Activated naive CD4-positive, alpha-beta T cell treated with anti-CD3 and anti-CD28 coated beads for 36 hours (primary cell): ENCODE results near the gene PPARA. TPM values are rescaled to one million over a fixed set of nuclear protein-coding genes. Genes with fewer than 3 reads are reported as not detected.

Experiments used
- CTCF ChIA-PET: fragments of 350-600 bp; sonication (Branson Sonifier 250); formaldehyde crosslinking; loops from one replicate; lab custom pipeline; 2021; ENCODE audit warnings: antibody characterized with exemption; lab: Charles Lee
- DNase-seq: peaks from one replicate; pipeline ENCODE4 v3.0.0-alpha.2; 2020
- H3K27ac Mint-ChIP-seq: one replicate; pipeline ENCODE4 v1.8.0; 2021; ENCODE audit warnings: mild to moderate bottlenecking, mixed read lengths
- H3K27me3 Mint-ChIP-seq: one replicate; pipeline ENCODE4 v1.8.0; 2021; ENCODE audit warnings: low read depth, mixed read lengths
- H3K36me3 Mint-ChIP-seq: one replicate; pipeline ENCODE4 v1.8.0; 2021; ENCODE audit warnings: low read depth, mixed read lengths
- H3K4me1 Mint-ChIP-seq: one replicate; pipeline ENCODE4 v1.8.0; 2021; ENCODE audit warnings: low read depth, mixed read lengths
- H3K4me3 Mint-ChIP-seq: one replicate; pipeline ENCODE4 v1.8.0; 2021; ENCODE audit warnings: mild to moderate bottlenecking, moderate library complexity, mixed read lengths
- H3K9me3 Mint-ChIP-seq: one replicate; pipeline ENCODE4 v1.8.0; 2021; ENCODE audit warnings: mixed read lengths
- intact Hi-C: fragments of 100-400 bp; cut with micrococcal nuclease; formaldehyde crosslinking; loops from one replicate; pipeline ENCODE4 v1.15.1; 2023
- total RNA-seq, 2 experiments: library from RNA; stranded (reverse); gene quantifications; one replicate each; pipeline ENCODE4 v1.2.3, GENCODE V29; 2021

The PPARA gene
- total RNA-seq, 2 experiments from 2014 or later, result 4.9 to 6.5 TPM

DNA sequence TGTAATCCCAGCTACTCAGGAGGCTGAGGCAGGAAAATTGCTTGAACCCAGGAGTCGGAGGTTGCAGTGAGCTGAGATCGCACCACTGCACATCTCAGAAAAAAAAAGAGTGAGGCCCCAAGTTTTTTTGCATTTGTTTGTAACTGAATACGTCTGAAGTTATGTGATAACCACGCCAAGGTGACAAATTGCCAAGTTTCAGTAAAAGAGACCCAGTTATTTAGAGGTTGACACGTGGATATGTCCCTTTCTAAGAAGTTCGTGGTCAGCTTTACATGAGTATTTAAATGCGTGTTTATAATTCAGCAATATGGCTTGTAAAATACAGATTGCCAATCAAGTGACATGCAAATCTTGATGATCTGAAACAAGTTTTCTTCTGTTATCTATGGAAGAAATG lies 8.0 kb downstream of the PPARA start:
- Mint-ChIP-seq H3K4me1 (peaks cover 2% of the 10 kb centered on the region), H3K9me3 (no peaks in the 10 kb centered on the region), H3K36me3 (peaks cover 8% of the 10 kb centered on the region), H3K27ac (no peak overlapping the region), H3K27me3 (no peaks in the 10 kb centered on the region), H3K4me3 (no peak overlapping the region)
- intact Hi-C loops, result no loop called here
- no peak for DNase-seq
- CTCF ChIA-PET, result no interaction called here

DNA sequence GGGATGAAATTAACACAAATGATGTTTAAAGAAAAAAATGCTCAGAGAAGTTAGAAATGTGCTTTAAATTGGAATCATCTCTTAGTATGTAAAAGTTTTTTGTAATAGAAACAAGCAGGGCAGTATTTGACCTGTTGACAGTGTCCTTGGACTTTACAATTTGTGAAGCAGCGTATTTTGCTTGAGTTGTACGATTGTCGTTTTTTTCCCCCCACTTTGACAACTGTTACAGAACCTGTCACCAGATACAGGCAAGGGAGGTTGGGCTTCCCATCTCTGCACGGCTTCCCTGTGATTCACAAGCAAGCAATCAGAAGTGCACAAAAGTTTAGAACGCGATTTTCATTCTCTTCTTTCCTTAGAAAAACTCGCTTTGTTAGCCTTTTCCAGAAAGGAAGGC lies 8.9 kb downstream of the PPARA start:
- CTCF ChIA-PET, result no interaction called here
- no peak for DNase-seq
- no peak overlapping the region for H3K27ac Mint-ChIP-seq
- intact Hi-C loops, result no loop called here
- H3K9me3 Mint-ChIP-seq, result no peaks in the 10 kb centered on the region
- no peak overlapping the region for H3K4me3 Mint-ChIP-seq
- peaks cover 2% of the 10 kb centered on the region for H3K4me1 Mint-ChIP-seq
- peaks cover 8% of the 10 kb centered on the region for H3K36me3 Mint-ChIP-seq
- H3K27me3 Mint-ChIP-seq, result no peaks in the 10 kb centered on the region

DNA sequence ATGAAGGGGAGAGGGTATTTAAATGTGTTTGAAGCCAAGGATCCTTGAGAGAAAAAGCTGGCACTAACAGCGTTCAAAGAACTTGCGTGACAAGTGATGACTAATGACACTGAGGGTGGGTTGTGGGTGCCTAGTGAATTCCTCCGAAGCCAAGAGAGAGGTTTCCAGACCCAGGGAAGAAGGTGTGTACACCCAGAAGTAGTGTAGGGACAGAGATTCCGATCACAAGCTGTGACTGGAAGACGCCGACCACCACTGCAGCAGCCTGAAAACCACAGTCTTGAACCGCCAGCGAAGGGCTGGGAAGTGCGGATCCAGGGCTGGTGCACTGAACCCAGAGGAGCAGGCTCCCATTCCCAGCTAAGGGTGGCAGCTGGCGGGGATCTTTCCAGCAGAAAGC lies 9.5 kb downstream of the PPARA start:
- CTCF ChIA-PET, result no interaction called here
- peaks cover 2% of the 10 kb centered on the region for H3K4me1 Mint-ChIP-seq
- H3K9me3 Mint-ChIP-seq, result no peaks in the 10 kb centered on the region
- H3K27me3 Mint-ChIP-seq, result no peaks in the 10 kb centered on the region
- intact Hi-C loops, result no loop called here
- no peak for DNase-seq
- no peak overlapping the region for H3K4me3 Mint-ChIP-seq
- peaks cover 8% of the 10 kb centered on the region for H3K36me3 Mint-ChIP-seq
- no peak overlapping the region for H3K27ac Mint-ChIP-seq

DNA sequence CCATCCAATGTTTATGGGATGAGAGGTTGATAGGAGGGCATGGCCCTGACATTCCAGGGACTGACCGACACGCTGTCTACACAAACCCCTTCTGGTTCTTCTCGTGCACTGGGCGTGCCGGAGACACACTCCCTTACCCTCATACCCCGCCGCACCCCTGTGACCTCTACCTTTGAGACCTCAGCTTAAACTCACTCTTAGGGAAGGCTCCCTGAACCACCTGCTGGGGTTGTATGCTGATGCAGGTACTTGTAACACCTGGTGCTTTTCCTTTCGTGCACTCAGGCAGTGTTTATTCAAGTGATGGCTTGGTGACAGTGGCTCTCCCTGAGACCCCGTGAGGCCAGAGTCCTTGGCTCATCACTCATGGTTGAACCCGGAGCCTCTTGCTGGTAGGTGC lies 12.0 kb downstream of the PPARA start:
- DNase-seq, result no peak
- Mint-ChIP-seq H3K9me3 (no peaks in the 10 kb centered on the region), H3K27me3 (no peaks in the 10 kb centered on the region), H3K4me1 (no peaks in the 10 kb centered on the region), H3K4me3 (no peak overlapping the region), H3K36me3 (peaks cover 6% of the 10 kb centered on the region), H3K27ac (no peak overlapping the region)
- intact Hi-C loops, result no loop called here
- CTCF ChIA-PET, result no interaction called here

DNA sequence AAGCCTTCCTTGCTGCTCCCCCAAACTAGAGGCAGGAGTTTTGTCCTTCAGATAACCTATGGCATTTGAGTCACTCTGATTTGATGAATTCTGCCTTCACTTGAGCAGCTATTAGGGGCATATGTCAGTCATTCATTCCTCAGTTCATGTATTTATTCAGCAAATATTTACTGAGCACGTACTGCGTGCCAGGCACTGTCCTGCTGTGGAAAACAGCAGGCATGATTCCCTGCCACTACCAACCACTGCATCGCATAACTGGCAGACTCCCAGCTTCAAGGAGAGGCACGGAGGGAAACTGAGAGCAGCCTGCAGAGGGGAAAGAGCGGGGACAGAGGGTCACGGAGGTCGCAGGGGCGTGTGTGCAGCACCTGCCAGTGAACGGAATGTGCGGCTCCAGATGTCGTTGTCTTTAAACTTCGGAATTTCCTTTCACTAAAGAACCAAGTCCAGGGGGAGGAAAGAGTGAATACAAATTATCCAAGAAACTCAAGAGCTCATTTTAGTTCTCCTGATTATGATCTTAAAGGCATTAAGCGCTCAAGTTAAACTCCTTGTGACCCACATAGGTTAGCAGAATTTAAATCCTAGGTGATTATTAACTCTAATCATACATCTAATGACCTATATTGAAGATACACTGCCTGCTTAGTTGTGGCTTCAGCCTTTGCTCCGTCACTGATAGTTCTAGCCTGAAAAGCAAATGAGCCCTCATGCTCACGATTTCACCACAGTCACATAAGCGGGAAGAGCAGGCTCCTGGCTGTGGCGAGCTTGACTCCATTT lies 12.6 kb downstream of the PPARA start:
- CTCF ChIA-PET, result no interaction called here
- DNase-seq, result no peak

DNA sequence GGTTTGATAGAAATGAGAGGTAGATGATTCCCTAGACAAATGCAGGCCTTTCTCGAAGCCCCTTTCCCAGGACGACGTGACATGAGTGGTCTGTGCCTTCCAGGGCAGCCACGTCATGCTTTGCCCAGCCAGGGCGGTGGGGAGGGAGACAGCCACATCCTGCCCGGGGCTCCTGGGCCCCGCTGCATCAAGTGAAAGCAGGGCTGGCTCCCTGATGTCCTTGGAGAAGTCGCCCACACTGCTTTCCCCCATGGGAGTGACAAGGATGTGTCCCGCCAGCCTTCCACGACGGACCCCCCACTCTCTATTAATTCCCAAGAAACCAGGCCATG lies 13.2 kb downstream of the PPARA start:
- H3K27ac Mint-ChIP-seq, result no peak overlapping the region
- H3K27me3 Mint-ChIP-seq, result no peaks in the 10 kb centered on the region
- H3K9me3 Mint-ChIP-seq, result no peaks in the 10 kb centered on the region
- CTCF ChIA-PET, result no interaction called here
- intact Hi-C loops, result no loop called here
- no peaks in the 10 kb centered on the region for H3K4me1 Mint-ChIP-seq
- H3K36me3 Mint-ChIP-seq, result peaks cover 3% of the 10 kb centered on the region
- no peak overlapping the region for H3K4me3 Mint-ChIP-seq
- DNase-seq, result no peak

More for the DNA sequence above, 12.6 kb downstream of the PPARA start:
- no peak overlapping the region for H3K4me3 Mint-ChIP-seq
- intact Hi-C loops, result no loop called here
- peaks cover 3% of the 10 kb centered on the region for H3K36me3 Mint-ChIP-seq
- no peaks in the 10 kb centered on the region for H3K4me1 Mint-ChIP-seq
- H3K9me3 Mint-ChIP-seq, result no peaks in the 10 kb centered on the region
- H3K27ac Mint-ChIP-seq, result no peak overlapping the region
- no peaks in the 10 kb centered on the region for H3K27me3 Mint-ChIP-seq

DNA sequence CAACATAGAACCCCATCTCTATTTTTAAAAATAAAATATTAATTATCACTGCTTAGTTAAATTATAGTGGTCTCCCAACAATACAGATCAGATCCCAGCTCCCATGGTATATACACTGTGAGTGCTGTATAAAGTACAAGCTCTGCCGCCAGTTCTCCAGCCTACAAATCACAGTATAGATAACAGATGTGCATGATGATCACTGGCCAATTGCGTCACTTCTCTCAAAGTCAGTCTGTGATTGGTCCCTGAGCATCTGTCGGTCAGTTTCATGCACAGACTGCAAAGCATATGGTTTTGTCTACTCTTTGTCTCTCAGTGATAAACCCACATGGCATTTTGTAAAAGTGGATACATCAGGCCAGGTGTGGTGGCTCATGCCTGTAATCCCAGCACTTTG lies 15.7 kb downstream of the PPARA start:
- H3K27me3 Mint-ChIP-seq, result no peaks in the 10 kb centered on the region
- no peaks in the 10 kb centered on the region for H3K9me3 Mint-ChIP-seq
- H3K36me3 Mint-ChIP-seq, result peaks cover 3% of the 10 kb centered on the region
- H3K27ac Mint-ChIP-seq, result no peak overlapping the region
- no peak overlapping the region for H3K4me3 Mint-ChIP-seq
- H3K4me1 Mint-ChIP-seq, result peaks cover 4% of the 10 kb centered on the region
- no peak for DNase-seq
- intact Hi-C loops, result no loop called here
- CTCF ChIA-PET, result no interaction called here

DNA sequence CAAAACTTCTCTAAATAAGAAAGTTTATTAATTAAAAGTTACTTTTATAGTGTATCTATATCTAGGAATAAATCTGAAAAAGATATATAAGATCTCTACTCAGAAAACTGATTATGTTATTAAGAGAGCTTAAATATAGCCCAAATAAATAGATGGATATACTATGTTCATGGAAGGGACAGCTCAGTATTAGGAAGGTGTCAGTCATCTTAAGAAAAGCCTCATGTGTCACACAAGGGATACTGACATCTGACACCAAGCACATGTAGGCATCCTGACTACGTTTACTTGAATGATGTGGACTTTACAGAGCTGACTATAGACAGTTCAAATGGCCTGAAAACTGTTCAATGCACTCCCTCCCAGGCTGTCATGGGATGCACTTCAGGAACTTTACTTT lies 19.3 kb downstream of the PPARA start:
- peaks cover 18% of the 10 kb centered on the region for H3K4me1 Mint-ChIP-seq
- no peaks in the 10 kb centered on the region for H3K36me3 Mint-ChIP-seq
- no peak overlapping the region for H3K27ac Mint-ChIP-seq
- no peak for DNase-seq
- intact Hi-C loops, result no loop called here
- H3K9me3 Mint-ChIP-seq, result no peaks in the 10 kb centered on the region
- H3K27me3 Mint-ChIP-seq, result no peaks in the 10 kb centered on the region
- H3K4me3 Mint-ChIP-seq, result no peak overlapping the region
- CTCF ChIA-PET, result no interaction called here

DNA sequence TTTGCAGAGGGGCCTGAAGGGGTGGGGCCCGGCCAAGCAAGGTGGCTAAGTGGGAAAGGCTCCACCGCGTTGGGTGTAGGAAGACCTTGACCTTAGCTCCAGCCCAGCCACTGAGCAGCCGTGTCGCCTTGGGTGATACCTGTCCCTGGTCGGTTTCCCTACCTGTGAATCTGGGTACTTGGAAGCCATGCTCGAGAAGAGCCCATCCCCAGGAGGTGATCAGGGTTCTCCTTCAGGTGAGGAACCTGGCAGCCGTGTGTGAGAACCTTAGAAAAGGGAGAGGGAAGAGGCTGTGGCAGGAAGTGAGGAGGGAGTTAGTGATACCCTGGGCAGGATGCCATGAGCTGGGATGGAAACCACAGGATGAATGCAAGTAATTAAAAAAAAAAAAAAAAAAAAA lies 21.6 kb downstream of the PPARA start:
- intact Hi-C loops, result no loop called here

DNA sequence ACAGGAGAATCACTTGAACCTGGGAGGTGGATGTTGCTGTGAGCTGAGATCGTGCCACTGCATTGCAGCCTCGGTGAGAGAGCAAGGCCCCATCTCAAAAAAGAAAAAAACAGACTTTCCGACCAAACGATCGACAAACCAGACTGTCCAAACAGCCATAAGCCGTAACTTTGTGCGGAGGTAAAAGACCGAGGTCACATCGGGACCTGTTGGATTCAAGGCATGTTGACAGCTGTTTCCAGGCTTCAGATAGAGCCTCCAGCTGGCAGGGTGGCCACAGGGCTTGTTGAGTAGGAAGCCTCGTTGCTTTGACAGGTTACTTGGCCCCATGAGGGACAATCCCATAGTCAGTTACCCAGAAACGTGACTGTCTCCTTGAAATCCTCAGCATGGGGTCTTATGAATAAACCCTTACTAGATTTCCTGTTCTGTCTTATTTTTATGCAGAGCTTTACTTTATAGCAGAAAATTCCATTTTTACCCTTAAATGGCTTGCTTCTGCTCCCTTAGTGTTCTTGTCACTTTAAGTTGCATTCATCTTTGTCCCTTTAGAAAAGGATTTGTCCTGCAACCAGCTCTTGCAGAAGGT lies 22.3 kb downstream of the PPARA start:
- CTCF ChIA-PET, result no interaction called here
- H3K9me3 Mint-ChIP-seq, result no peaks in the 10 kb centered on the region
- H3K4me3 Mint-ChIP-seq, result no peak overlapping the region
- H3K4me1 Mint-ChIP-seq, result peaks cover 22% of the 10 kb centered on the region
- intact Hi-C loops, result no loop called here
- peaks cover 7% of the 10 kb centered on the region for H3K36me3 Mint-ChIP-seq
- no peak overlapping the region for H3K27ac Mint-ChIP-seq
- DNase-seq, result no peak
- H3K27me3 Mint-ChIP-seq, result no peaks in the 10 kb centered on the region

More for the DNA sequence above, 21.6 kb downstream of the PPARA start:
- no peak overlapping the region for H3K27ac Mint-ChIP-seq
- no peak for DNase-seq
- peaks cover 3% of the 10 kb centered on the region for H3K36me3 Mint-ChIP-seq
- H3K27me3 Mint-ChIP-seq, result no peaks in the 10 kb centered on the region
- CTCF ChIA-PET, result no interaction called here
- no peaks in the 10 kb centered on the region for H3K9me3 Mint-ChIP-seq
- H3K4me1 Mint-ChIP-seq, result peaks cover 22% of the 10 kb centered on the region
- H3K4me3 Mint-ChIP-seq, result no peak overlapping the region

DNA sequence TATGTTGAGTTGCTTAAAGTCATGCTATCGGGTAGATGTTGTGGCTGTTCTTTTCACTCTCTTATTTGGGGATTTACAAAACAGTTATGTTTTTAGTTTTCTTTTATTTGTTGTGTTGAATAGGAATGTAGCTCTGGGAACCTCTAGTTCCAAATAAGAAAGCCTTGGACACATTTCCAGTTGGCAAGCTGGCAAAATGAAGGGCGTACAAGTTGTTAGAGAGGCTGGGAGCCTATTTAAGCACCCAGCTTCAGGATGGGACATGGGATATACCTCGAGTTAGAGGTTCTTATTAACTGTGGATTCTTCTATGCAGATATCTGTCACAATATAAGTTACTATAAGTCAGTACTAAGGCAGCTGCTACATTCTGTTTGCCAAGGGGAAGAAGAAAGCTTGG lies 22.8 kb downstream of the PPARA start:
- intact Hi-C loops, result no loop called here
- no peak for DNase-seq
- Mint-ChIP-seq H3K27me3 (no peaks in the 10 kb centered on the region), H3K4me1 (peaks cover 22% of the 10 kb centered on the region), H3K36me3 (peaks cover 10% of the 10 kb centered on the region), H3K4me3 (no peak overlapping the region), H3K27ac (no peak overlapping the region), H3K9me3 (peaks cover under 1% of the 10 kb centered on the region)
- CTCF ChIA-PET, result no interaction called here

DNA sequence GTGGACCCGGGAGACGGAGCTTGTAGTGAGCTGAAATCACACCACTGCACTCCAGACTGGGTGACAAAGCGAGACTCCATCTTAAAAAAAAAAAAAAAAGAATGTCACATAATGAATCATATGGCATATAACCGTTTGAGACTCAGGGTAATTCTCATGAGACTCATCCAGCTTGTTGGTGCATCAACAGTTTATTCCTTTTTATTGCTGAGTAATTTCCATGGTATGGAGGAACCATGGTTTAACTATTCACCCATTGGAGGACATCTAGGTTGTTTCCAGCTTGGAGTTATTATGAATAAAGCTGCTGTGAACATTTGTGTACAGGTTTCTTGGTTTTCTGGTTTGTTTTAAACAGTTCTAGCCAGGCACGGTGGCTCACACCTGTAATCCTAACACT lies 25.3 kb downstream of the PPARA start:
- intact Hi-C loops, result no loop called here
- DNase-seq, result no peak
- Mint-ChIP-seq H3K4me3 (no peak overlapping the region), H3K36me3 (peaks cover 28% of the 10 kb centered on the region), H3K9me3 (peaks cover 21% of the 10 kb centered on the region), H3K27ac (no peak overlapping the region), H3K27me3 (no peaks in the 10 kb centered on the region), H3K4me1 (peaks cover 19% of the 10 kb centered on the region)
- CTCF ChIA-PET, result no interaction called here

DNA sequence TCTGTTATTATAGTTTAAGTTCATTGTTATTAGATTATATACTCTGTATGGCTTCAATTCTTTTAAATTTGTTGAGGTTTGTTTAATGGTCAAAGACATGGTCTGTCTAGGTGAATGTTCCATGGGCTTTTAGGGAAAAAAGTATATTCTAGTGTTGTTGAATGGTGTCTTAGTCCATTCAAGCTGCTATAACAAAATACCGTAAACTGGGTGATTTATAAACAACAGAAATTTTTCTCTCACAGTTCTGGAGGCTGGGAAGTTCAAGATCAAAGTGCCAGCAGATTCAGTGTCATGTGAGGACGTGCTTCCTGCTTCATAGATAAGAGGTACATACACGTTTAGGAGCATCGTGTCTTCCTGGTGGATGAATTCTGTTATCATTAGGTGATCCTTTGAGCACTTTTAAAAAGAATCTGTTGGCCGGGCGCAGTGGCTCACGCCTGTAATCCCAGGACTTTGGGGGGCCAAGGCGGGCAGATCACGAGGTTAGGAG lies 26.2 kb downstream of the PPARA start:
- H3K9me3 Mint-ChIP-seq, result peaks cover 30% of the 10 kb centered on the region
- no peak for DNase-seq
- H3K27ac Mint-ChIP-seq, result no peak overlapping the region
- no peak overlapping the region for H3K4me3 Mint-ChIP-seq
- intact Hi-C loops, result no loop called here
- CTCF ChIA-PET, result no interaction called here
- peaks cover 38% of the 10 kb centered on the region for H3K36me3 Mint-ChIP-seq
- H3K27me3 Mint-ChIP-seq, result no peaks in the 10 kb centered on the region
- H3K4me1 Mint-ChIP-seq, result peaks cover 12% of the 10 kb centered on the region
